ENCODE data around the gene OGG1. TPM values are rescaled to one million over a fixed set of nuclear protein-coding genes. Genes with fewer than 3 reads are reported as not detected.

OGG1 gene
- total and polyA plus RNA-seq, 2 experiments from 2014 or later = 23.0 to 36.5 TPM

- no peak for TF ChIP-seq EZH2 (IDR thresholded peaks at IDR 0.05; ENCODE audit: insufficient read depth, poor library complexity, severe bottlenecking)
- no peak for TF ChIP-seq EZH2phosphoT487 (IDR thresholded peaks at IDR 0.05; ENCODE audit: insufficient read depth, low read depth)
- Histone ChIP-seq H3K4me1 (ENCODE audit: insufficient read depth) (peaks cover 7% of the 10 kb centered on the region; the same call in 1 of the 2 replicates), H2AFZ (no peak overlapping the region), H3K9me2 (ENCODE audit: insufficient read depth) (no peaks in the 10 kb centered on the region), H3K9me3 (ENCODE audit: low read depth) (no peaks in the 10 kb centered on the region), H3K79me2 (ENCODE audit: insufficient read depth) (no peaks in the 10 kb centered on the region), H3K27ac (no peak overlapping the region), H3K4me3 (no peak overlapping the region), H3K9ac (no peak overlapping the region), H4K20me1 (ENCODE audit: insufficient read depth) (no peaks in the 10 kb centered on the region), H3K36me3 (ENCODE audit: low read depth) (no peaks in the 10 kb centered on the region), H3K27me3 (replicated peaks; ENCODE audit: insufficient read depth) (no peaks in the 10 kb centered on the region), H3K4me2 (ENCODE audit: unreplicated experiment) (no peak overlapping the region), H3F3A (ENCODE audit: insufficient read depth) (peaks cover 9% of the 10 kb centered on the region)
- 94 to 100% methylated on average over 2 of the region's 2 CpGs for WGBS, 2 experiments (ENCODE audit: low coverage in 1 of 2, low lambda C conversion rate in 2 of 2, missing lambda C conversion rate in 2 of 2)
- in situ Hi-C loops (cut with MboI) = no loop called here
- no peak for DNase-seq
Measured at GRCh38 chr3:9721700-9722060, 28.1 kb upstream of the OGG1 start.

GRCh38 chr3:9725775-9726515 lies 23.8 kb upstream of the OGG1 start:
- Histone ChIP-seq H3K4me2 (ENCODE audit: unreplicated experiment) (no peak overlapping the region), H3K27me3 (replicated peaks; ENCODE audit: insufficient read depth) (no peaks in the 10 kb centered on the region), H4K20me1 (ENCODE audit: insufficient read depth) (no peaks in the 10 kb centered on the region), H3K9me2 (ENCODE audit: insufficient read depth) (no peaks in the 10 kb centered on the region), H3K4me1 (ENCODE audit: insufficient read depth) (peaks cover 7% of the 10 kb centered on the region), H3K9ac (no peak overlapping the region), H3K9me3 (ENCODE audit: low read depth) (no peaks in the 10 kb centered on the region), H3F3A (ENCODE audit: insufficient read depth) (peaks cover 14% of the 10 kb centered on the region), H3K27ac (no peak overlapping the region), H3K36me3 (ENCODE audit: low read depth) (no peaks in the 10 kb centered on the region), H2AFZ (no peak overlapping the region), H3K79me2 (ENCODE audit: insufficient read depth) (no peaks in the 10 kb centered on the region), H3K4me3 (no peak overlapping the region)
- TF ChIP-seq EZH2 (IDR thresholded peaks at IDR 0.05; ENCODE audit: insufficient read depth, poor library complexity, severe bottlenecking) = no peak
- TF ChIP-seq EZH2phosphoT487 (IDR thresholded peaks at IDR 0.05; ENCODE audit: insufficient read depth, low read depth) = no peak
- WGBS, 2 experiments (ENCODE audit: low coverage in 1 of 2, low lambda C conversion rate in 2 of 2, missing lambda C conversion rate in 2 of 2) = 62 to 77% methylated on average over 4 of the region's 4 CpGs
- in situ Hi-C loops (cut with MboI) = no loop called here
- DNase-seq = no peak

- WGBS, 2 experiments (ENCODE audit: low coverage in 1 of 2, low lambda C conversion rate in 2 of 2, missing lambda C conversion rate in 2 of 2) = 15 to 17% methylated on average over 9 to 11 of the region's 11 CpGs
Measured at GRCh38 chr3:9727041-9727595, 22.6 kb upstream of the OGG1 start.

GRCh38 chr3:9727743-9728142 lies 22.0 kb upstream of the OGG1 start:
- no peaks in the 10 kb centered on the region for H4K20me1 ChIP-seq (ENCODE audit: insufficient read depth)
- no peaks in the 10 kb centered on the region for H3K9me3 ChIP-seq (ENCODE audit: low read depth)
- no peak for TF ChIP-seq EZH2 (IDR thresholded peaks at IDR 0.05; ENCODE audit: insufficient read depth, poor library complexity, severe bottlenecking)
- TF ChIP-seq EZH2phosphoT487 (IDR thresholded peaks at IDR 0.05; ENCODE audit: insufficient read depth, low read depth) = no peak
- no peak overlapping the region for H2AFZ ChIP-seq
- H3K4me2 ChIP-seq (ENCODE audit: unreplicated experiment) = no peak overlapping the region
- no peaks in the 10 kb centered on the region for H3K36me3 ChIP-seq (ENCODE audit: low read depth)
- 87 to 94% methylated on average over 2 of the region's 2 CpGs for WGBS, 2 experiments (ENCODE audit: low coverage in 1 of 2, low lambda C conversion rate in 2 of 2, missing lambda C conversion rate in 2 of 2)
- no peak overlapping the region for H3K9ac ChIP-seq
- peaks cover 5% of the 10 kb centered on the region for H3K4me1 ChIP-seq (ENCODE audit: insufficient read depth)
- no peak overlapping the region for H3K27ac ChIP-seq
- H3F3A ChIP-seq (ENCODE audit: insufficient read depth) = peaks cover 9% of the 10 kb centered on the region; the same call in 1 of the 2 replicates
- H3K27me3 ChIP-seq (replicated peaks; ENCODE audit: insufficient read depth) = no peaks in the 10 kb centered on the region
- peaks cover 11% of the 10 kb centered on the region for H3K79me2 ChIP-seq (ENCODE audit: insufficient read depth)
- no peak overlapping the region for H3K4me3 ChIP-seq
- no peak for DNase-seq
- in situ Hi-C loops (cut with MboI) = no loop called here
- H3K9me2 ChIP-seq (ENCODE audit: insufficient read depth) = no peaks in the 10 kb centered on the region

More at GRCh38 chr3:9727041-9727595, 22.6 kb upstream of the OGG1 start:
- Histone ChIP-seq H3K79me2 (ENCODE audit: insufficient read depth) (peaks cover 5% of the 10 kb centered on the region), H4K20me1 (ENCODE audit: insufficient read depth) (no peaks in the 10 kb centered on the region), H3K9ac (no peak overlapping the region), H3K27ac (no peak overlapping the region), H3K9me2 (ENCODE audit: insufficient read depth) (no peaks in the 10 kb centered on the region), H3K9me3 (ENCODE audit: low read depth) (no peaks in the 10 kb centered on the region), H2AFZ (no peak overlapping the region), H3K4me3 (no peak overlapping the region), H3K27me3 (replicated peaks; ENCODE audit: insufficient read depth) (no peaks in the 10 kb centered on the region), H3F3A (ENCODE audit: insufficient read depth) (peaks cover 9% of the 10 kb centered on the region; the same call in 1 of the 2 replicates), H3K4me2 (ENCODE audit: unreplicated experiment) (no peak overlapping the region), H3K36me3 (ENCODE audit: low read depth) (no peaks in the 10 kb centered on the region), H3K4me1 (ENCODE audit: insufficient read depth) (peaks cover 5% of the 10 kb centered on the region)
- DNase-seq = peak; percentile 30
- in situ Hi-C loops (cut with MboI) = no loop called here
- TF ChIP-seq EZH2 (IDR thresholded peaks at IDR 0.05; ENCODE audit: insufficient read depth, poor library complexity, severe bottlenecking) (no peak), EZH2phosphoT487 (IDR thresholded peaks at IDR 0.05; ENCODE audit: insufficient read depth, low read depth) (no peak)
